C4-2B (cell line): Measurements from ENCODE around the gene ATL2.

Experiments
- ZFX ChIP-seq: fragments of 450-650 bp; IDR thresholded peaks from 2 replicates; pipeline ENCODE4 v1.6.1; 2017
- TF ChIP-seq, protein P1 (sequence below): fragments of 450-650 bp; conservative IDR thresholded peaks from 2 replicates; pipeline ENCODE4 v1.5.1; 2017; ENCODE audit warnings: mild to moderate bottlenecking

DNA sequence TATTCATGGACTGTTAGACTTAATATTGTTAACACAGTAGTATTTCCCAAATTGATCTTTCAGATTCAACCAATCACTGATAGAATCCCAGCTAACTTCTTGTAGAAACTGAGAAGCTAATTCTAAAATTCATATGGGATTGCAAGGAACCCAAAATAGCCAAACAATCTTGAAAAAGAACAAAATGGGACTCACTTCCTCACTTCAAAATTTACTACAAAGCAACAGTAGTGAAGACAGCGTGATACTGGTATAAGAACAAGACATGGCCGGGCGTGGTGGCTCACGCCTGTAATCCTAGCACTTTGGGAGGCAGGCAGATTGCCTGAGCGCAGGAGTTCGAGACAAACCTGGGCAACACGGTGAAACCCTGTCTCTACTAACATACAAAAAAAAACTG is 46.3 kb downstream of the ATL2 start:
- TF ChIP-seq, protein P1, sequence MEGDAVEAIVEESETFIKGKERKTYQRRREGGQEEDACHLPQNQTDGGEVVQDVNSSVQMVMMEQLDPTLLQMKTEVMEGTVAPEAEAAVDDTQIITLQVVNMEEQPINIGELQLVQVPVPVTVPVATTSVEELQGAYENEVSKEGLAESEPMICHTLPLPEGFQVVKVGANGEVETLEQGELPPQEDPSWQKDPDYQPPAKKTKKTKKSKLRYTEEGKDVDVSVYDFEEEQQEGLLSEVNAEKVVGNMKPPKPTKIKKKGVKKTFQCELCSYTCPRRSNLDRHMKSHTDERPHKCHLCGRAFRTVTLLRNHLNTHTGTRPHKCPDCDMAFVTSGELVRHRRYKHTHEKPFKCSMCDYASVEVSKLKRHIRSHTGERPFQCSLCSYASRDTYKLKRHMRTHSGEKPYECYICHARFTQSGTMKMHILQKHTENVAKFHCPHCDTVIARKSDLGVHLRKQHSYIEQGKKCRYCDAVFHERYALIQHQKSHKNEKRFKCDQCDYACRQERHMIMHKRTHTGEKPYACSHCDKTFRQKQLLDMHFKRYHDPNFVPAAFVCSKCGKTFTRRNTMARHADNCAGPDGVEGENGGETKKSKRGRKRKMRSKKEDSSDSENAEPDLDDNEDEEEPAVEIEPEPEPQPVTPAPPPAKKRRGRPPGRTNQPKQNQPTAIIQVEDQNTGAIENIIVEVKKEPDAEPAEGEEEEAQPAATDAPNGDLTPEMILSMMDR = no peak
- no peak for TF ChIP-seq ZFX
